ENCODE results near the gene DCLK2. TPM values are rescaled to one million over a fixed set of nuclear protein-coding genes. Genes with fewer than 3 reads are reported as not detected.

DCLK2 gene
- total and polyA plus RNA-seq, 2 of the 8 experiments (the other 6 are each of a cell fraction or from before 2014, with no cell fraction given) = 0.32 to 0.37 TPM

DNA sequence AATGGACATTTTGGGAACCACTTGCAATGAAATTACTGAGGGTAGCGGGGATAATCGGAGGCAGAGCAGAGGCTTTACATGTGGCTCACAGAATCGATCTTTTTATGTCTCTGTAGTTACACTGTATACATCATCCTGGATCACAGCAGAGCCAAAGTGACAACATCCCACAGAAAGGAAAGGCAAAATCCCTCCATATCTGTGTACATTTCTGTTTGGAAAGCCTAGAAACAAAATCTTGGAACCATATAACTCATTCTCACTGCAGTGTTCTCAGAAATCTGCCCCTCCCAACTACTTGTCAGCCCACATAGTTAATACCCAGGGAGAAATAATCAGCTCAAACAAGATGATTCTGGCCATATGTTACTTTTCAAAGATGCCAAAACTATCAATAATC is 211.6 kb downstream of the DCLK2 start:
- Histone ChIP-seq H4K5ac (ENCODE audit: insufficient read length, low read depth, low read length) (no peak overlapping the region), H3K23me2 (ENCODE audit: low read depth, low read length) (no peaks in the 10 kb centered on the region), H3K27me3 (replicated peaks in 1 of 4; ENCODE audit: control insufficient read depth in 3 of 4, extremely low read depth in 1 of 4, insufficient read depth in 3 of 4, low read length in 3 of 4) (no peaks in the 10 kb centered on the region), H3K18ac (ENCODE audit: extremely low read depth, low read length) (no peak overlapping the region), H2BK20ac (ENCODE audit: low read length) (no peak overlapping the region), H4K8ac (ENCODE audit: extremely low read depth, insufficient read depth, low read length) (no peak overlapping the region), H3K56ac (replicated peaks; ENCODE audit: insufficient read length, low read depth, low read length) (no peak overlapping the region), H3K23ac (ENCODE audit: insufficient read length) (no peak overlapping the region), H4K20me1 (replicated peaks in 1 of 2; ENCODE audit: control insufficient read depth in 1 of 2, insufficient read depth in 2 of 2, low read length in 2 of 2) (no peaks in the 10 kb centered on the region), H3K36me3 (ENCODE audit: control insufficient read depth in 2 of 4, insufficient read depth in 4 of 4, low read length in 3 of 4) (no peaks in the 10 kb centered on the region), H2BK5ac (ENCODE audit: low read depth, low read length) (no peak overlapping the region), H3K4ac (replicated peaks; ENCODE audit: insufficient read length, low read depth, low read length) (no peak overlapping the region), H3K4me3 (ENCODE audit: extremely low read depth in 1 of 4, insufficient read depth in 2 of 4, low read depth in 3 of 4, low read length in 4 of 4) (no peak overlapping the region), H2BK120ac (replicated peaks; ENCODE audit: low read depth, low read length) (no peak overlapping the region), H3K79me2 (ENCODE audit: control insufficient read depth in 1 of 2, insufficient read depth in 2 of 2, low read length in 2 of 2) (no peaks in the 10 kb centered on the region), H2BK15ac (ENCODE audit: low read length) (no peak overlapping the region), H4K91ac (replicated peaks; ENCODE audit: insufficient read length, low read length) (no peak overlapping the region), H2AK5ac (ENCODE audit: low read depth, low read length) (no peak overlapping the region), H3K9ac (replicated peaks in 1 of 4; ENCODE audit: extremely low read depth in 1 of 4, low read depth in 3 of 4, low read length in 3 of 4) (no peak overlapping the region), H2BK12ac (ENCODE audit: low read depth, low read length) (no peak overlapping the region), H3K79me1 (ENCODE audit: low read depth, low read length) (no peaks in the 10 kb centered on the region), H3K4me2 (ENCODE audit: insufficient read depth in 1 of 2, low read depth in 2 of 2, low read length in 2 of 2) (no peak overlapping the region), H3K27ac (ENCODE audit: low read depth, low read length) (no peak overlapping the region), H3K14ac (ENCODE audit: insufficient read length) (no peak overlapping the region), H3K9me3 (ENCODE audit: insufficient read depth in 2 of 2, low read depth in 1 of 2, low read length in 1 of 2) (no peaks in the 10 kb centered on the region), H3K4me1 (replicated peaks in 1 of 4; ENCODE audit: control insufficient read depth in 3 of 4, insufficient read depth in 4 of 4, low read length in 3 of 4) (no peaks in the 10 kb centered on the region), H2AFZ (ENCODE audit: low read length) (no peak overlapping the region)
- CTCF ChIA-PET (ENCODE audit: partially characterized antibody) = interaction anchor here (0.7 kb wide), 1 partner anchor 37 kb away, joined by 3 read pairs; no protein-coding TSS in a partner anchor
- POLR2A ChIA-PET (ENCODE audit: partially characterized antibody) = no interaction called here
- DNase-seq (ENCODE audit: low read depth in 1 of 2, low spot score in 2 of 2) (no peak), FAIRE-seq (no peak)
- 92% methylated on average over 3 of the region's 3 CpGs; no CpG with 5 or more reads in 1 of the 2 experiments for WGBS, 2 experiments (ENCODE audit: extremely low coverage in 1 of 2, insufficient coverage in 1 of 2, insufficient read length in 1 of 2, insufficient replicate concordance in 2 of 2, low coverage in 1 of 2, low lambda C conversion rate in 2 of 2, missing lambda C conversion rate in 1 of 2)
- no peak for TF ChIP-seq GTF2F1 (IDR thresholded peaks at IDR 0.05; ENCODE audit: borderline replicate concordance, low read depth, low read length)
- no peak for TF ChIP-seq ZNF274 (IDR thresholded peaks at IDR 0.05; ENCODE audit: borderline replicate concordance, extremely low read depth, low read length)
- TF ChIP-seq SP2 (IDR thresholded peaks at IDR 0.05; ENCODE audit: low read length) = no peak
- TF ChIP-seq, protein P1, sequence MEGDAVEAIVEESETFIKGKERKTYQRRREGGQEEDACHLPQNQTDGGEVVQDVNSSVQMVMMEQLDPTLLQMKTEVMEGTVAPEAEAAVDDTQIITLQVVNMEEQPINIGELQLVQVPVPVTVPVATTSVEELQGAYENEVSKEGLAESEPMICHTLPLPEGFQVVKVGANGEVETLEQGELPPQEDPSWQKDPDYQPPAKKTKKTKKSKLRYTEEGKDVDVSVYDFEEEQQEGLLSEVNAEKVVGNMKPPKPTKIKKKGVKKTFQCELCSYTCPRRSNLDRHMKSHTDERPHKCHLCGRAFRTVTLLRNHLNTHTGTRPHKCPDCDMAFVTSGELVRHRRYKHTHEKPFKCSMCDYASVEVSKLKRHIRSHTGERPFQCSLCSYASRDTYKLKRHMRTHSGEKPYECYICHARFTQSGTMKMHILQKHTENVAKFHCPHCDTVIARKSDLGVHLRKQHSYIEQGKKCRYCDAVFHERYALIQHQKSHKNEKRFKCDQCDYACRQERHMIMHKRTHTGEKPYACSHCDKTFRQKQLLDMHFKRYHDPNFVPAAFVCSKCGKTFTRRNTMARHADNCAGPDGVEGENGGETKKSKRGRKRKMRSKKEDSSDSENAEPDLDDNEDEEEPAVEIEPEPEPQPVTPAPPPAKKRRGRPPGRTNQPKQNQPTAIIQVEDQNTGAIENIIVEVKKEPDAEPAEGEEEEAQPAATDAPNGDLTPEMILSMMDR (IDR thresholded peaks at IDR 0.05; ENCODE audit: control extremely low read depth in 1 of 3, insufficient read depth in 1 of 3, low read depth in 1 of 3, low read length in 3 of 3) = no peak
- TF ChIP-seq, protein P2, sequence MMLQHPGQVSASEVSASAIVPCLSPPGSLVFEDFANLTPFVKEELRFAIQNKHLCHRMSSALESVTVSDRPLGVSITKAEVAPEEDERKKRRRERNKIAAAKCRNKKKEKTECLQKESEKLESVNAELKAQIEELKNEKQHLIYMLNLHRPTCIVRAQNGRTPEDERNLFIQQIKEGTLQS (IDR thresholded peaks at IDR 0.05; ENCODE audit: insufficient read depth, low read depth, low read length) = no peak
- TF ChIP-seq TAF1 (IDR thresholded peaks at IDR 0.05; ENCODE audit: low read depth, low read length) = no peak
- TF ChIP-seq KDM4A (IDR thresholded peaks at IDR 0.05; ENCODE audit: low read depth, low read length, severe bottlenecking) = no peak
- no peak for TF ChIP-seq HDAC2 (IDR thresholded peaks at IDR 0.05; ENCODE audit: borderline replicate concordance in 1 of 2, low read depth in 2 of 2, low read length in 2 of 2)
- TF ChIP-seq NRF1 (IDR thresholded peaks at IDR 0.05; ENCODE audit: low read depth, low read length) = no peak
- no peak for TF ChIP-seq HDAC6 (IDR thresholded peaks at IDR 0.05; ENCODE audit: low read depth, low read length)
- no peak for TF ChIP-seq EP300 (IDR thresholded peaks at IDR 0.05; ENCODE audit: borderline replicate concordance in 1 of 2, low read depth in 2 of 2, low read length in 2 of 2)
